GM12801 (cell line): ENCODE results near the gene NOTCH2.

Experiments used
- TF ChIP-seq, protein P1 (sequence below): IDR thresholded peaks from one replicate; pipeline ENCODE4 v1.5.1; 2011; ENCODE audit warnings: control low read depth; ENCODE audit not compliant: insufficient read length; ENCODE audit errors: extremely low read depth

Gene NOTCH2

GRCh38 chr1:119862276-119862675 is 207.2 kb downstream of the NOTCH2 start:
- TF ChIP-seq, protein P1, sequence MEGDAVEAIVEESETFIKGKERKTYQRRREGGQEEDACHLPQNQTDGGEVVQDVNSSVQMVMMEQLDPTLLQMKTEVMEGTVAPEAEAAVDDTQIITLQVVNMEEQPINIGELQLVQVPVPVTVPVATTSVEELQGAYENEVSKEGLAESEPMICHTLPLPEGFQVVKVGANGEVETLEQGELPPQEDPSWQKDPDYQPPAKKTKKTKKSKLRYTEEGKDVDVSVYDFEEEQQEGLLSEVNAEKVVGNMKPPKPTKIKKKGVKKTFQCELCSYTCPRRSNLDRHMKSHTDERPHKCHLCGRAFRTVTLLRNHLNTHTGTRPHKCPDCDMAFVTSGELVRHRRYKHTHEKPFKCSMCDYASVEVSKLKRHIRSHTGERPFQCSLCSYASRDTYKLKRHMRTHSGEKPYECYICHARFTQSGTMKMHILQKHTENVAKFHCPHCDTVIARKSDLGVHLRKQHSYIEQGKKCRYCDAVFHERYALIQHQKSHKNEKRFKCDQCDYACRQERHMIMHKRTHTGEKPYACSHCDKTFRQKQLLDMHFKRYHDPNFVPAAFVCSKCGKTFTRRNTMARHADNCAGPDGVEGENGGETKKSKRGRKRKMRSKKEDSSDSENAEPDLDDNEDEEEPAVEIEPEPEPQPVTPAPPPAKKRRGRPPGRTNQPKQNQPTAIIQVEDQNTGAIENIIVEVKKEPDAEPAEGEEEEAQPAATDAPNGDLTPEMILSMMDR = no peak
